H1 (cell line): Measurements from ENCODE around the gene KRTDAP.

ENCODE experiments used
- CBX8 ChIP-seq: fragments of 300-800, 300-1000 bp; sonication (generic); IDR thresholded peaks from 2 replicates; pipeline ENCODE4 v1.7.1; 2016; ENCODE audit warnings: low read depth, low read length, borderline replicate concordance
- RXRA ChIP-seq: IDR thresholded peaks from 2 replicates; pipeline ENCODE4 v1.6.1; 2011; ENCODE audit warnings: low read depth, mild to moderate bottlenecking, low read length, moderate library complexity; ENCODE audit not compliant: insufficient read depth
- TF ChIP-seq, protein P1 (sequence below), 3 experiments: IDR thresholded peaks; 1 replicate in 2 of 3; 2 replicates in 1 of 3; pipeline versions ENCODE4 v1.5.1 to v1.6.1; 2011; ENCODE audit warnings: low read length in 3 of 3, mild to moderate bottlenecking in 3 of 3, inconsistent platforms in 2 of 3, low read depth in 1 of 3, moderate library complexity in 1 of 3; ENCODE audit not compliant: insufficient read depth in 1 of 3; ENCODE audit errors: control extremely low read depth in 1 of 3

DNA sequence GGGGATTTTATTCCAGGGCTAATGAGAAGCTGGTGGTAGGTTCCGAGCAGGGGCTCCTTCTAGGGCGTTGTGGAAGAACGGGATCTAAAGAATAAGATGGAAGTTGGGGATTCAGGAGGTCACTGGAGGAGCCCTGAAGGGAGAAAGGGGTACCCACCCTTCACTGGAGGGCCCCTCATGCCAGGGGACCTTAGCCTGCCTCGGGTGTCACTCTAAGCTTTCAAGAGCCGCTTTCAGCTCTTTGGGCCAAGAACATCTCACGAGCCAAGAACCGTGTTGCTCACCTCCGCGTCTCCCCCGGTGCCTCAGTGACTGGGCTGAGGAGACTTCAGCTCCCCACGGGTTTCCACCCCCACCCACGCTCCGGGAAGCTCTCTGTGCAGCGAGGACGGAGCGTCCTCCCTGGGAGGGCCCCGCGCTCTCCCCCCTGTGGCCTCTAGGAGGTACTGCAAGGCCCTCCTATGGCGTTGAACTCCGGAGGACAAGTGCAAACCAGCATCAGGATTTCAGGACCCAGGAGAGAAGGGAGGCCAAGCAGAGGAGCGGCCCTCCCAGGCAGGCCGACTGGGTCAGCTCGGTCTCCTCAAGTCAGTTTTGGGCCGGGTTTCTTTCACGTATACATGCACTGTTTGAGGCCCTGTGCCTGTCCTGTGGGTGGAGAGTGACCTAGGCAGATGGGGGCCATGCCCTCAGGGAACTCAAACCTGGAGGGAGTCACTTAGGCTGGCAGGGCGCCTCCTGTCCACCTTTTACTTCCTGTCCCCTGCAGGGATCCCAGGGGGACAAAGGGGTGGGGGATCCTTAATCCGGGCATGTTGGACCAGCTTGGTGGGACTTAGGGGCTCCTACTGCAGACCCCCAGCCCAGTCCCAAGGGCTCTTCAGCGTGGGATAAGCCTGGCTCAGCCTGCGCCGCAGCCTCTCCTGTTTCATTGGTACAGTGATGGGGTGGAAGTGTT is 5.1 kb upstream of the KRTDAP start:
- TF ChIP-seq CBX8 = no peak
- TF ChIP-seq, protein P1, sequence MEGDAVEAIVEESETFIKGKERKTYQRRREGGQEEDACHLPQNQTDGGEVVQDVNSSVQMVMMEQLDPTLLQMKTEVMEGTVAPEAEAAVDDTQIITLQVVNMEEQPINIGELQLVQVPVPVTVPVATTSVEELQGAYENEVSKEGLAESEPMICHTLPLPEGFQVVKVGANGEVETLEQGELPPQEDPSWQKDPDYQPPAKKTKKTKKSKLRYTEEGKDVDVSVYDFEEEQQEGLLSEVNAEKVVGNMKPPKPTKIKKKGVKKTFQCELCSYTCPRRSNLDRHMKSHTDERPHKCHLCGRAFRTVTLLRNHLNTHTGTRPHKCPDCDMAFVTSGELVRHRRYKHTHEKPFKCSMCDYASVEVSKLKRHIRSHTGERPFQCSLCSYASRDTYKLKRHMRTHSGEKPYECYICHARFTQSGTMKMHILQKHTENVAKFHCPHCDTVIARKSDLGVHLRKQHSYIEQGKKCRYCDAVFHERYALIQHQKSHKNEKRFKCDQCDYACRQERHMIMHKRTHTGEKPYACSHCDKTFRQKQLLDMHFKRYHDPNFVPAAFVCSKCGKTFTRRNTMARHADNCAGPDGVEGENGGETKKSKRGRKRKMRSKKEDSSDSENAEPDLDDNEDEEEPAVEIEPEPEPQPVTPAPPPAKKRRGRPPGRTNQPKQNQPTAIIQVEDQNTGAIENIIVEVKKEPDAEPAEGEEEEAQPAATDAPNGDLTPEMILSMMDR (IDR thresholded peaks at IDR 0.05; ENCODE audit: control extremely low read depth in 1 of 3, insufficient read depth in 1 of 3, low read depth in 1 of 3, low read length in 3 of 3) = peak; percentile 87 to 96 (median 90)
- no peak for TF ChIP-seq RXRA
